Measurements from ENCODE around the gene GLI1. TPM values are rescaled to one million over a fixed set of nuclear protein-coding genes. Genes with fewer than 3 reads are reported as not detected.

The GLI1 gene
- polyA plus RNA-seq, 1 of the 3 experiments (the other 2 are of a cell fraction): 0.90 TPM

DNA sequence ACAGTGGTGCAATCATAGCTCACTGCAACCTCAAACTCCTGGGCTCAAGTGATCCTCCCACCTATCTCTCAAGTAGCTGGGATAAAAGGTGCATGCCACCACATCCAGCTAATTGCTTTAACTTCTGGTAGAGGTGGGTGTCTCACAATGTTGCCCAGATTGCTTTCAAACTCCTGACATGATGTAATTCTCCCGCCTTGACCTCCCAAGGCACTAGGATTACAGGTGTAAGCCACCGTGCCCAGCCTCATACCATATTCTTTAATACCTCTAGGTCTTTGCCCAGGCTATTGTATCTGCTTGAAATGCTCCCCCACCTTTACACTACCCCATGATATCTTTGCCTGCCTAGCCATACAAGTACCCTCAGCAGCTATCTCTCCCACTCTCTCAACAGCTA lies 40.1 kb upstream of the GLI1 start:
- H3K4me1 ChIP-seq (ENCODE audit: control insufficient read depth in 1 of 2, insufficient read depth in 2 of 2, low read depth in 1 of 2, low read length in 1 of 2): no peaks in the 10 kb centered on the region; a peak in 1 of 4 replicates
- peaks cover 16% of the 10 kb centered on the region for H3F3A ChIP-seq (replicated peaks; ENCODE audit: insufficient read depth)
- no peaks in the 10 kb centered on the region for H3K9me2 ChIP-seq
- H3K4me2 ChIP-seq: no peak overlapping the region
- 0 out of 2 replicates have a peak, but pooled peaks cover 6% of the 10 kb centered on the region for H4K20me1 ChIP-seq (ENCODE audit: insufficient read depth)
- no peak overlapping the region for H3K9ac ChIP-seq
- ChIA-PET POLR2A (no interaction called here), CTCF (interaction anchor here (0.7 to 2.0 kb wide), 4 partner anchors 11 to 40 kb away, joined by 3 to 5 read pairs (median 4); partner anchors contain the start of genes GLI1 and INHBE)
- H3K27me3 ChIP-seq (ENCODE audit: insufficient read depth): no peaks in the 10 kb centered on the region
- peaks cover 0 to 4% of the 10 kb centered on the region in 2 experiments for H3K36me3 ChIP-seq (replicated peaks in 1 of 2; ENCODE audit: control insufficient read depth in 1 of 2, insufficient read depth in 2 of 2, low read length in 1 of 2)
- DNase-seq: no peak
- WGBS (ENCODE audit: low lambda C conversion rate): 95% methylated on average over 2 of the region's 2 CpGs
- TF ChIP-seq MEF2A (IDR thresholded peaks at IDR 0.05; ENCODE audit: borderline replicate concordance, low read depth) (no peak), MAX (IDR thresholded peaks at IDR 0.05; ENCODE audit: low read depth) (no peak), NRF1 (IDR thresholded peaks at IDR 0.05; ENCODE audit: low read depth, low read length) (no peak), NFIC (IDR thresholded peaks at IDR 0.05; ENCODE audit: borderline replicate concordance) (no peak), YY1 (IDR thresholded peaks at IDR 0.05; ENCODE audit: low read depth) (no peak), MXI1 (IDR thresholded peaks at IDR 0.05; ENCODE audit: low read depth, low read length) (no peak), TAF1 (IDR thresholded peaks at IDR 0.05; ENCODE audit: borderline replicate concordance, low read depth, low read length) (no peak), EP300 (IDR thresholded peaks at IDR 0.05; ENCODE audit: borderline replicate concordance in 1 of 2, low read depth in 1 of 2, low read length in 1 of 2) (no peak), FOSL2 (IDR thresholded peaks at IDR 0.05; ENCODE audit: borderline replicate concordance, low read depth) (no peak), TCF12 (IDR thresholded peaks at IDR 0.05) (no peak), RFX5 (IDR thresholded peaks at IDR 0.05; ENCODE audit: low read length) (no peak)
- TF ChIP-seq, protein P1, sequence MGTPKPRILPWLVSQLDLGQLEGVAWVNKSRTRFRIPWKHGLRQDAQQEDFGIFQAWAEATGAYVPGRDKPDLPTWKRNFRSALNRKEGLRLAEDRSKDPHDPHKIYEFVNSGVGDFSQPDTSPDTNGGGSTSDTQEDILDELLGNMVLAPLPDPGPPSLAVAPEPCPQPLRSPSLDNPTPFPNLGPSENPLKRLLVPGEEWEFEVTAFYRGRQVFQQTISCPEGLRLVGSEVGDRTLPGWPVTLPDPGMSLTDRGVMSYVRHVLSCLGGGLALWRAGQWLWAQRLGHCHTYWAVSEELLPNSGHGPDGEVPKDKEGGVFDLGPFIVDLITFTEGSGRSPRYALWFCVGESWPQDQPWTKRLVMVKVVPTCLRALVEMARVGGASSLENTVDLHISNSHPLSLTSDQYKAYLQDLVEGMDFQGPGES (IDR thresholded peaks at IDR 0.05; ENCODE audit: low read depth, low read length): no peak
- TF ChIP-seq, protein P2, sequence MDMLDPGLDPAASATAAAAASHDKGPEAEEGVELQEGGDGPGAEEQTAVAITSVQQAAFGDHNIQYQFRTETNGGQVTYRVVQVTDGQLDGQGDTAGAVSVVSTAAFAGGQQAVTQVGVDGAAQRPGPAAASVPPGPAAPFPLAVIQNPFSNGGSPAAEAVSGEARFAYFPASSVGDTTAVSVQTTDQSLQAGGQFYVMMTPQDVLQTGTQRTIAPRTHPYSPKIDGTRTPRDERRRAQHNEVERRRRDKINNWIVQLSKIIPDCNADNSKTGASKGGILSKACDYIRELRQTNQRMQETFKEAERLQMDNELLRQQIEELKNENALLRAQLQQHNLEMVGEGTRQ (IDR thresholded peaks at IDR 0.05; ENCODE audit: borderline replicate concordance, low read depth, low read length): no peak
- no peak overlapping the region for H3K4me3 ChIP-seq (ENCODE audit: low read depth in 2 of 2, low read length in 1 of 2)
- H3K79me2 ChIP-seq (ENCODE audit: insufficient read depth): peaks cover 81% of the 10 kb centered on the region
- H3K9me3 ChIP-seq: no peaks in the 10 kb centered on the region
- H3K27ac ChIP-seq (ENCODE audit: low read depth in 2 of 2, low read length in 1 of 2): no peak overlapping the region
- no peak overlapping the region for H2AFZ ChIP-seq (ENCODE audit: low read depth)

DNA sequence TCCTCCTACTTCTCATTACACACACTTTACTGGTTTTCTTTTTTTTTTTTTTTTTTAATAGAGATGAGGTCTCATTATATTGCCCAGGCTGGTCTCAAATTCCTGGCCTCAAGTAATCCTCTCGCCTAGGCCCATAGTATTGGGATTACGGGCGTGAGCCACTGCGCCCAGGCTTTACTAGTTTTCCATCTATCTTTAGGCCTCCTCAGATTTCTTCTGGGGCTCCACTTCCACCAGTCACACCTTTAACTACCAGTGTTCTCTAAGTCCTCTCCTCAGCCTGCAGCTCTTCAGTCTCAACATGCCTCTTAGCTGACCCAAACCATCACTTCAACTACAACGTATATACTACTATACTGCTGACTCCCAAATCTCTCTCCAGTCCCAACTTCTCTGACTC lies 39.1 kb upstream of the GLI1 start:
- POLR2A ChIA-PET: no interaction called here
- no peaks in the 10 kb centered on the region; a peak in 1 of 4 replicates for H3K4me1 ChIP-seq (ENCODE audit: control insufficient read depth in 1 of 2, insufficient read depth in 2 of 2, low read depth in 1 of 2, low read length in 1 of 2)
- no peak for DNase-seq
- no peak overlapping the region for H3K4me3 ChIP-seq (ENCODE audit: low read depth in 2 of 2, low read length in 1 of 2)
- no peak overlapping the region for H3K27ac ChIP-seq (ENCODE audit: low read depth in 2 of 2, low read length in 1 of 2)
- H3K9me2 ChIP-seq: no peaks in the 10 kb centered on the region
- H3K9me3 ChIP-seq: no peaks in the 10 kb centered on the region
- peaks cover 13% of the 10 kb centered on the region for H3F3A ChIP-seq (replicated peaks; ENCODE audit: insufficient read depth)
- no peak overlapping the region for H3K4me2 ChIP-seq
- TF ChIP-seq, protein P1 (IDR thresholded peaks at IDR 0.05; ENCODE audit: low read depth, low read length): no peak
- TF ChIP-seq, protein P2 (IDR thresholded peaks at IDR 0.05; ENCODE audit: borderline replicate concordance, low read depth, low read length): no peak
- no peak for TF ChIP-seq MAX (IDR thresholded peaks at IDR 0.05; ENCODE audit: low read depth)
- TF ChIP-seq ZBTB33 (IDR thresholded peaks at IDR 0.05; ENCODE audit: borderline replicate concordance, low read depth): no peak
- TF ChIP-seq TCF12 (IDR thresholded peaks at IDR 0.05): no peak
- no peak for TF ChIP-seq POLR2AphosphoS5 (IDR thresholded peaks at IDR 0.05; ENCODE audit: low read depth, low read length)
- TF ChIP-seq TEAD4 (IDR thresholded peaks at IDR 0.05; ENCODE audit: borderline replicate concordance, insufficient read depth): no peak
- TF ChIP-seq GATA2 (CRISPR knock-in tag; IDR thresholded peaks at IDR 0.05): no peak
- no peak for TF ChIP-seq TAF1 (IDR thresholded peaks at IDR 0.05; ENCODE audit: borderline replicate concordance, low read depth, low read length)
- WGBS (ENCODE audit: low lambda C conversion rate): 95% methylated on average over 5 of the region's 5 CpGs
- H3K9ac ChIP-seq: no peak overlapping the region
- peaks cover 81% of the 10 kb centered on the region for H3K79me2 ChIP-seq (ENCODE audit: insufficient read depth)
- H4K20me1 ChIP-seq (ENCODE audit: insufficient read depth): 0 out of 2 replicates have a peak, but pooled peaks cover 6% of the 10 kb centered on the region
- H3K27me3 ChIP-seq (ENCODE audit: insufficient read depth): no peaks in the 10 kb centered on the region
- H3K36me3 ChIP-seq (replicated peaks in 1 of 2; ENCODE audit: control insufficient read depth in 1 of 2, insufficient read depth in 2 of 2, low read length in 1 of 2): peaks cover 0 to 7% of the 10 kb centered on the region in 2 experiments
- no peak overlapping the region for H2AFZ ChIP-seq (ENCODE audit: low read depth)
- CTCF ChIA-PET: interaction anchor here (1.0 to 1.2 kb wide), 2 partner anchors 18 to 39 kb away, joined by 3 read pairs; no protein-coding TSS in a partner anchor

Data from SK-N-SH (cell line).